Measurements from ENCODE around the gene SLC25A34. TPM values are rescaled to one million over a fixed set of nuclear protein-coding genes. Genes with fewer than 3 reads are reported as not detected.
A peak's percentile ranks its signal among the peaks of the same experiment; 100 is the strongest.

The SLC25A34 gene
- total RNA-seq, 2 donors from 2014 or later, result 0.88 to 1.9 TPM

- Mint-ChIP-seq H3K9me3 (no peaks in the 10 kb centered on the region), H3K27me3 (peaks cover 34 to 37% of the 10 kb centered on the region in 2 donors), H3K36me3 (no peaks in the 10 kb centered on the region), H3K27ac (no peak overlapping the region), H3K4me1 (ENCODE audit: low read depth in 2 of 2) (peaks cover 0 to 6% of the 10 kb centered on the region in 2 donors), H3K4me3 (peak overlapping the region; percentile 22)
- ATAC-seq (peak in 1 of 2 donors; percentile 20), DNase-seq (ENCODE audit: low spot score) (no peak)
These were observed 21.7 kb downstream of the SLC25A34 start for GRCh38 chr1:15757575-15758342.

GRCh38 chr1:15758343-15758931 is 22.4 kb downstream of the SLC25A34 start, which contains the start of gene FBLIM1:
TSS of gene FBLIM1 (plus strand) at chr1:15758795. CDS start at chr1:15764984, 6,189 bp downstream.
- H3K27ac Mint-ChIP-seq, result no peak within 1 kb of the TSS
- DNase-seq (ENCODE audit: low spot score) (no peak), ATAC-seq (no peak)
- H3K4me3 Mint-ChIP-seq, result peak within 1 kb of the TSS; percentile 22
- no peaks in the 10 kb centered on the region for H3K9me3 Mint-ChIP-seq
- no peaks in the 10 kb centered on the region for H3K36me3 Mint-ChIP-seq
- H3K4me1 Mint-ChIP-seq (ENCODE audit: low read depth in 2 of 2), result peaks cover 0 to 6% of the 10 kb centered on the region in 2 donors
- H3K27me3 Mint-ChIP-seq, result peaks cover 36% of the 10 kb centered on the region in 2 donors

- peaks cover 35 to 36% of the 10 kb centered on the region in 2 donors for H3K27me3 Mint-ChIP-seq
- H3K9me3 Mint-ChIP-seq, result no peaks in the 10 kb centered on the region
- no peaks in the 10 kb centered on the region for H3K36me3 Mint-ChIP-seq
- DNase-seq (ENCODE audit: low spot score) (no peak), ATAC-seq (peak in 1 of 2 donors; percentile 38)
- no peak overlapping the region for H3K27ac Mint-ChIP-seq
- peaks cover 0 to 6% of the 10 kb centered on the region in 2 donors for H3K4me1 Mint-ChIP-seq (ENCODE audit: low read depth in 2 of 2)
- no peak overlapping the region for H3K4me3 Mint-ChIP-seq
These were observed 23.0 kb downstream of the SLC25A34 start for GRCh38 chr1:15758953-15759661.

- Mint-ChIP-seq H3K9me3 (no peaks in the 10 kb centered on the region), H3K27me3 (peaks cover 30 to 34% of the 10 kb centered on the region in 2 donors), H3K27ac (no peak overlapping the region), H3K36me3 (no peaks in the 10 kb centered on the region), H3K4me1 (ENCODE audit: low read depth in 2 of 2) (peaks cover 0 to 6% of the 10 kb centered on the region in 2 donors), H3K4me3 (no peak overlapping the region)
- ATAC-seq, result no peak
- no peak for DNase-seq (ENCODE audit: low spot score)
These were observed 24.6 kb downstream of the SLC25A34 start for GRCh38 chr1:15760520-15761211.

GRCh38 chr1:15761366-15762128 is 25.5 kb downstream of the SLC25A34 start:
- Mint-ChIP-seq H3K4me1 (ENCODE audit: low read depth in 2 of 2) (peaks cover 0 to 2% of the 10 kb centered on the region in 2 donors), H3K36me3 (no peaks in the 10 kb centered on the region), H3K4me3 (no peak overlapping the region), H3K9me3 (no peaks in the 10 kb centered on the region), H3K27me3 (peaks cover 22 to 27% of the 10 kb centered on the region in 2 donors), H3K27ac (no peak overlapping the region)
- ATAC-seq, result no peak
- no peak for DNase-seq (ENCODE audit: low spot score)

- no peak overlapping the region for H3K27ac Mint-ChIP-seq
- no peak for DNase-seq (ENCODE audit: low spot score)
- peaks cover 0 to 2% of the 10 kb centered on the region in 2 donors for H3K4me1 Mint-ChIP-seq (ENCODE audit: low read depth in 2 of 2)
- H3K4me3 Mint-ChIP-seq, result no peak overlapping the region
- no peak for ATAC-seq
- peaks cover 14 to 23% of the 10 kb centered on the region in 2 donors for H3K27me3 Mint-ChIP-seq
- no peaks in the 10 kb centered on the region for H3K9me3 Mint-ChIP-seq
- H3K36me3 Mint-ChIP-seq, result no peaks in the 10 kb centered on the region
These were observed 26.5 kb downstream of the SLC25A34 start for GRCh38 chr1:15762546-15762945.

GRCh38 chr1:15764269-15764764 is 28.3 kb downstream of the SLC25A34 start:
- Mint-ChIP-seq H3K36me3 (no peaks in the 10 kb centered on the region), H3K4me1 (ENCODE audit: low read depth in 2 of 2) (peaks cover 0 to 2% of the 10 kb centered on the region in 2 donors), H3K27me3 (peaks cover 13 to 24% of the 10 kb centered on the region in 2 donors), H3K9me3 (no peaks in the 10 kb centered on the region), H3K27ac (no peak overlapping the region), H3K4me3 (no peak overlapping the region)
- DNase-seq (ENCODE audit: low spot score) (no peak), ATAC-seq (no peak)

- Mint-ChIP-seq H3K27me3 (peaks cover 13 to 21% of the 10 kb centered on the region in 2 donors), H3K36me3 (no peaks in the 10 kb centered on the region), H3K4me3 (no peak overlapping the region), H3K27ac (no peak overlapping the region), H3K9me3 (no peaks in the 10 kb centered on the region), H3K4me1 (ENCODE audit: low read depth in 2 of 2) (no peaks in the 10 kb centered on the region)
- DNase-seq (ENCODE audit: low spot score) (no peak), ATAC-seq (no peak)
These were observed 28.8 kb downstream of the SLC25A34 start for GRCh38 chr1:15764890-15765289.

- no peaks in the 10 kb centered on the region for H3K9me3 Mint-ChIP-seq
- peaks cover 13 to 21% of the 10 kb centered on the region in 2 donors for H3K27me3 Mint-ChIP-seq
- H3K4me1 Mint-ChIP-seq (ENCODE audit: low read depth in 2 of 2), result no peaks in the 10 kb centered on the region
- no peak overlapping the region for H3K27ac Mint-ChIP-seq
- ATAC-seq (no peak), DNase-seq (ENCODE audit: low spot score) (no peak)
- no peaks in the 10 kb centered on the region for H3K36me3 Mint-ChIP-seq
- H3K4me3 Mint-ChIP-seq, result no peak overlapping the region
These were observed 29.6 kb downstream of the SLC25A34 start for GRCh38 chr1:15765495-15766194.

GRCh38 chr1:15767941-15768340 is 31.9 kb downstream of the SLC25A34 start:
- H3K27ac Mint-ChIP-seq, result no peak overlapping the region
- no peaks in the 10 kb centered on the region for H3K36me3 Mint-ChIP-seq
- DNase-seq (ENCODE audit: low spot score), result no peak
- H3K4me1 Mint-ChIP-seq (ENCODE audit: low read depth in 2 of 2), result no peaks in the 10 kb centered on the region
- peaks cover 10 to 17% of the 10 kb centered on the region in 2 donors for H3K27me3 Mint-ChIP-seq
- H3K9me3 Mint-ChIP-seq, result no peaks in the 10 kb centered on the region
- no peak overlapping the region for H3K4me3 Mint-ChIP-seq
- no peak for ATAC-seq

- H3K9me3 Mint-ChIP-seq, result no peaks in the 10 kb centered on the region
- peaks cover 10 to 17% of the 10 kb centered on the region in 2 donors for H3K27me3 Mint-ChIP-seq
These were observed 32.3 kb downstream of the SLC25A34 start for GRCh38 chr1:15768388-15768787.

GRCh38 chr1:15770313-15770962 is 34.4 kb downstream of the SLC25A34 start:
- no peak overlapping the region for H3K27ac Mint-ChIP-seq
- no peak for ATAC-seq
- H3K4me1 Mint-ChIP-seq (ENCODE audit: low read depth in 2 of 2), result no peaks in the 10 kb centered on the region
- no peak for DNase-seq (ENCODE audit: low spot score)
- H3K27me3 Mint-ChIP-seq, result peaks cover 10 to 15% of the 10 kb centered on the region in 2 donors
- no peak overlapping the region for H3K4me3 Mint-ChIP-seq
- no peaks in the 10 kb centered on the region for H3K36me3 Mint-ChIP-seq
- H3K9me3 Mint-ChIP-seq, result no peaks in the 10 kb centered on the region

More at GRCh38 chr1:15768388-15768787, 32.3 kb downstream of the SLC25A34 start:
- Mint-ChIP-seq H3K4me1 (ENCODE audit: low read depth in 2 of 2) (no peaks in the 10 kb centered on the region), H3K27ac (no peak overlapping the region), H3K36me3 (no peaks in the 10 kb centered on the region), H3K4me3 (no peak overlapping the region)
- ATAC-seq, result no peak
- DNase-seq (ENCODE audit: low spot score), result no peak
